Upper lobe of left lung (tissue), 6 donors: ENCODE results near the gene SFXN2. TPM values are rescaled to one million over a fixed set of nuclear protein-coding genes. Genes with fewer than 3 reads are reported as not detected.
A peak's percentile ranks its signal among the peaks of the same experiment; 100 is the strongest.

ENCODE experiments used
- ATAC-seq, 2 donors: fragments of 200-7000 bp; cut with Tn5 transposase; one replicate each; pipeline ENCODE4 v1.9.1; 2022; ENCODE audit warnings: mild to moderate bottlenecking in 2 of 2, moderate library complexity in 2 of 2; ENCODE audit not compliant: low FRiP score in 2 of 2
- DNase-seq, 2 donors: peaks; one replicate each; pipeline ENCODE4 v3.0.0-alpha.2; 2019 to 2020
- H3K27ac ChIP-seq, 4 donors: fragments of 200-600 bp; sonication (generic); one replicate each; pipeline ENCODE4 v1.5.1; 2016 to 2019
- H3K27me3 ChIP-seq, 4 donors: fragments of 200-600 bp; sonication (generic); one replicate each; pipeline ENCODE4 v1.5.1; 2017 to 2019
- H3K36me3 ChIP-seq, 4 donors: fragments of 200-600 bp; sonication (generic); one replicate each; pipeline ENCODE4 v1.5.1; 2016 to 2019
- H3K4me1 ChIP-seq, 4 donors: fragments of 200-600 bp; sonication (generic); one replicate each; pipeline ENCODE4 v1.5.1; 2018 to 2019
- H3K4me3 ChIP-seq, 4 donors: fragments of 200-600 bp; sonication (generic); one replicate each; pipeline ENCODE4 v1.5.1; 2017 to 2019; ENCODE audit warnings: mild to moderate bottlenecking in 2 of 4, moderate library complexity in 1 of 4
- H3K9me3 ChIP-seq, 4 donors: fragments of 200-600 bp; sonication (generic); one replicate each; pipeline ENCODE4 v1.5.1; 2018 to 2019
- EP300 ChIP-seq, 4 donors: sonication (generic); formaldehyde crosslinking; IDR thresholded peaks; one replicate each; pipeline ENCODE4 v1.5.1; 2017; ENCODE audit warnings: antibody characterized with exemption in 4 of 4, control low read depth in 2 of 4
- POLR2A ChIP-seq, 4 donors: fragments of 450-650 bp; IDR thresholded peaks; one replicate each; pipeline ENCODE4 v1.5.1; 2016 to 2017; ENCODE audit warnings: antibody characterized with exemption in 4 of 4, mild to moderate bottlenecking in 2 of 4
- POLR2AphosphoS5 ChIP-seq, 2 donors: sonication (generic); formaldehyde crosslinking; IDR thresholded peaks; one replicate each; pipeline ENCODE4 v1.5.1; 2017; ENCODE audit warnings: antibody characterized with exemption in 2 of 2
- WGBS, 2 donors: methylation state at CpG; one replicate each; pipeline ENCODE4 v1.1.5; 2017 to 2018; 5-methylcytosine and 5-hydroxymethylcytosine counted together
- total RNA-seq, 6 donors: library from RNA; depleted of rRNA in 4 of 6; stranded (reverse); fragments of >200 nt in 4 of 6; gene quantifications; one replicate each; pipeline versions ENCODE4 v1.1.0 to v1.2.1, GENCODE V29; 2016 to 2021
- TF ChIP-seq, protein P1 (sequence below), 6 experiments: fragments of 450-650 bp in 4 of 6; fragments of 200-600 bp in 2 of 6; sonication (generic) in 2 of 6; IDR thresholded peaks; one replicate each; pipeline ENCODE4 v1.5.1; 2016 to 2019; ENCODE audit warnings: antibody characterized with exemption in 6 of 6
- donor health status: DM: no; HTN: no; CAD: no; lungs with moderate emphysema.
- donor health status: DM: no; HTN: yes; CAD: no; lungs with severe emphysema.

SFXN2 gene
- total RNA-seq, 6 donors from 2014 or later: 3.9 to 28.3 (median 8.0) TPM

- no peaks in the 10 kb centered on the region for H3K9me3 ChIP-seq
- ATAC-seq (no peak), DNase-seq (no peak)
- WGBS, 2 donors: 32 to 42% methylated on average over 7 of the region's 7 CpGs
- H3K36me3 ChIP-seq: no peaks in the 10 kb centered on the region
- peak overlapping the region in 3 of 4 donors; percentile 76 to 93 (median 83) for H3K4me3 ChIP-seq
- H3K27ac ChIP-seq: peak overlapping the region in 1 of 4 donors; percentile 58
- peaks cover 27 to 43% (median 34%) of the 10 kb centered on the region in 4 donors for H3K4me1 ChIP-seq
- H3K27me3 ChIP-seq: no peaks in the 10 kb centered on the region
- TF ChIP-seq POLR2AphosphoS5 (IDR thresholded peaks at IDR 0.05) (no peak), EP300 (IDR thresholded peaks at IDR 0.05) (no peak), POLR2A (IDR thresholded peaks at IDR 0.05) (no peak)
- TF ChIP-seq, protein P1, sequence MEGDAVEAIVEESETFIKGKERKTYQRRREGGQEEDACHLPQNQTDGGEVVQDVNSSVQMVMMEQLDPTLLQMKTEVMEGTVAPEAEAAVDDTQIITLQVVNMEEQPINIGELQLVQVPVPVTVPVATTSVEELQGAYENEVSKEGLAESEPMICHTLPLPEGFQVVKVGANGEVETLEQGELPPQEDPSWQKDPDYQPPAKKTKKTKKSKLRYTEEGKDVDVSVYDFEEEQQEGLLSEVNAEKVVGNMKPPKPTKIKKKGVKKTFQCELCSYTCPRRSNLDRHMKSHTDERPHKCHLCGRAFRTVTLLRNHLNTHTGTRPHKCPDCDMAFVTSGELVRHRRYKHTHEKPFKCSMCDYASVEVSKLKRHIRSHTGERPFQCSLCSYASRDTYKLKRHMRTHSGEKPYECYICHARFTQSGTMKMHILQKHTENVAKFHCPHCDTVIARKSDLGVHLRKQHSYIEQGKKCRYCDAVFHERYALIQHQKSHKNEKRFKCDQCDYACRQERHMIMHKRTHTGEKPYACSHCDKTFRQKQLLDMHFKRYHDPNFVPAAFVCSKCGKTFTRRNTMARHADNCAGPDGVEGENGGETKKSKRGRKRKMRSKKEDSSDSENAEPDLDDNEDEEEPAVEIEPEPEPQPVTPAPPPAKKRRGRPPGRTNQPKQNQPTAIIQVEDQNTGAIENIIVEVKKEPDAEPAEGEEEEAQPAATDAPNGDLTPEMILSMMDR (IDR thresholded peaks at IDR 0.05): no peak
Observed at GRCh38 chr10:102743078-102743587, 28.7 kb downstream of the SFXN2 start.

- Histone ChIP-seq H3K36me3 (no peaks in the 10 kb centered on the region), H3K9me3 (no peaks in the 10 kb centered on the region), H3K4me3 (peak within 1 kb of the TSS; percentile 50 to 93 (median 80)), H3K27me3 (no peaks in the 10 kb centered on the region), H3K4me1 (peaks cover 20 to 36% (median 31%) of the 10 kb centered on the region in 4 donors), H3K27ac (peak within 1 kb of the TSS; percentile 89 to 95 (median 90))
- peak; percentile 93 to 97 for DNase-seq
- ATAC-seq: peak; percentile 98 to 99
- 1% methylated on average over 34 to 37 of the region's 37 CpGs for WGBS, 2 donors
- TF ChIP-seq, protein P1 (IDR thresholded peaks at IDR 0.05): peak in 2 of 6 experiments; percentile 9 to 33
- TF ChIP-seq POLR2AphosphoS5 (IDR thresholded peaks at IDR 0.05) (peak; percentile 98), EP300 (IDR thresholded peaks at IDR 0.05) (peak in 1 of 4 donors; percentile 83), POLR2A (IDR thresholded peaks at IDR 0.05) (peak; percentile 62 to 91 (median 72))
Observed at GRCh38 chr10:102743588-102744373, 29.3 kb downstream of the SFXN2 start, which contains the start of gene WBP1L. Gene WBP1L (plus strand): TSS chr10:102743948. CDS start chr10:102744054, 106 bp downstream.

DNA sequence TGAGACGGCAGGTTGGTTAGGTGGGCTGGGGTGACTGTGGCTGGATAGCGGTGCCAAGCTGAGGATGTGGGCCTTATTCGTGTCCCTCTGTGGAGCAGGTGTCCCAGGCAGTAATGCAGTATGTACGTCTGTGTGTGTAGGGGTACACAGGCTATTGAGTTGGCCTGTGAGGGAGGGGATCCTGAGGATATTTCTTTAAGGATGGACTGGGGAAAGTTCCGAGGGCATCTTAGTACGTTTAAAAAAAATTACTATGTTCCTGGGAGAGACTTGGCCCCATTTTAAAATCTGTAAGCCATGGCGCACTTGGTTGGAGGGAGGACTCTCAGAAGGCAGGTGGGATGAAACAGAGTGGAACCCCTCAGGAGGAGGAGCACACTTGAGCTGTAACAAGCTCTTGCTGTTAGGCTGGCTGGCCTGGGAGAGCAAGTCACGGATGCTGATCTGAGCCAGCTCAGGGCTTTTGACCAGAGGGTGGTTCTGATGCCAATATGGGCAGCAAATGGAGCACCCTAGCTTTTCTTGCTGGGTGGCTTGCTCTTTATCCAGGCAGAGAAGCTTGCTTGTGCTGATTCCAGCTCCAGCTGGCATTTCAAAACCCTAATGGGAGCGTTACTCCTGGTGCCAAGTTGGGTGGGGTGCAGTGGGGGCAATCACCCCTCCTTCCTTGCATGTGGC lies 30.1 kb downstream of the SFXN2 start:
- no peaks in the 10 kb centered on the region for H3K27me3 ChIP-seq
- H3K4me3 ChIP-seq: peak overlapping the region; percentile 50 to 93 (median 80)
- peak in 1 of 2 donors; percentile 57 for DNase-seq
- no peaks in the 10 kb centered on the region for H3K36me3 ChIP-seq
- WGBS, 2 donors: 5 to 8% methylated on average over 8 to 9 of the region's 9 CpGs
- ATAC-seq: peak; percentile 27 to 41
- H3K4me1 ChIP-seq: peaks cover 16 to 29% (median 25%) of the 10 kb centered on the region in 4 donors
- no peaks in the 10 kb centered on the region for H3K9me3 ChIP-seq
- TF ChIP-seq, protein P1 (IDR thresholded peaks at IDR 0.05): no peak
- TF ChIP-seq POLR2AphosphoS5 (IDR thresholded peaks at IDR 0.05): peak in 1 of 2 donors; percentile 19
- no peak for TF ChIP-seq POLR2A (IDR thresholded peaks at IDR 0.05)
- TF ChIP-seq EP300 (IDR thresholded peaks at IDR 0.05): no peak
- H3K27ac ChIP-seq: peak overlapping the region; percentile 89 to 95 (median 90)

- no peaks in the 10 kb centered on the region for H3K9me3 ChIP-seq
- no peaks in the 10 kb centered on the region for H3K27me3 ChIP-seq
- no peaks in the 10 kb centered on the region for H3K36me3 ChIP-seq
- TF ChIP-seq POLR2A (IDR thresholded peaks at IDR 0.05): no peak
- peak in 1 of 2 donors; percentile 4 for TF ChIP-seq POLR2AphosphoS5 (IDR thresholded peaks at IDR 0.05)
- peak overlapping the region; percentile 89 to 95 (median 90) for H3K27ac ChIP-seq
- peaks cover 16 to 27% (median 23%) of the 10 kb centered on the region in 4 donors for H3K4me1 ChIP-seq
- no peak for DNase-seq
- peak overlapping the region in 3 of 4 donors; percentile 76 to 93 (median 83) for H3K4me3 ChIP-seq
- 56 to 61% methylated on average over 4 of the region's 4 CpGs for WGBS, 2 donors
- ATAC-seq: no peak
Observed at GRCh38 chr10:102745157-102745556, 30.7 kb downstream of the SFXN2 start.
